Endothelial cell of umbilical vein (primary cell): ENCODE measurements around the gene CD200.

Experiments
- CTCF ChIP-seq, 2 donors: IDR thresholded peaks; 1 replicate in 1 of 2; 2 replicates in 1 of 2; pipeline ENCODE4 v1.5.1; 2011; ENCODE audit warnings: low read length in 2 of 2, mild to moderate bottlenecking in 2 of 2, moderate library complexity in 2 of 2, control low read depth in 1 of 2, inconsistent platforms in 1 of 2, low read depth in 1 of 2; ENCODE audit not compliant: insufficient read depth in 1 of 2; ENCODE audit errors: extremely low read depth in 1 of 2
- EZH2 ChIP-seq: IDR thresholded peaks from 2 replicates; pipeline ENCODE4 v1.6.1; 2012; ENCODE audit warnings: borderline replicate concordance, low read depth, mild to moderate bottlenecking, moderate library complexity, low read length, inconsistent platforms; ENCODE audit not compliant: severe bottlenecking
- FOS ChIP-seq: IDR thresholded peaks from 2 replicates; pipeline ENCODE4 v1.6.1; 2011; ENCODE audit warnings: mild to moderate bottlenecking, low read length, moderate library complexity, borderline replicate concordance; ENCODE audit not compliant: insufficient read depth
- MYC ChIP-seq: IDR thresholded peaks from one replicate; pipeline ENCODE4 v1.6.1; 2011; ENCODE audit warnings: mild to moderate bottlenecking, low read depth, low read length
- POLR2A ChIP-seq: IDR thresholded peaks from 2 replicates; pipeline ENCODE4 v1.6.1; 2012; ENCODE audit warnings: low read depth, mild to moderate bottlenecking, control low read depth, low read length

GRCh38 chr3:112372396-112372795, 39.4 kb downstream of the CD200 start:
- TF ChIP-seq MYC: no peak
- no peak for TF ChIP-seq CTCF (IDR thresholded peaks at IDR 0.05; ENCODE audit: extremely low read depth in 1 of 2, insufficient read depth in 1 of 2, low read depth in 1 of 2, low read length in 2 of 2)
- TF ChIP-seq FOS: no peak
- TF ChIP-seq POLR2A: no peak
- no peak for TF ChIP-seq EZH2
